K562 (cell line): ENCODE results near the gene APOL3. TPM values are rescaled to one million over a fixed set of nuclear protein-coding genes. Genes with fewer than 3 reads are reported as not detected.

Experiments used
- BRD9 ChIP-seq: fragments of 450-650 bp; IDR thresholded peaks from 2 replicates; pipeline ENCODE4 v1.6.1; 2018; ENCODE audit warnings: low read depth; ENCODE audit not compliant: partially characterized antibody
- CAMTA2 ChIP-seq: fragments of 250-450 bp; sonication (Bioruptor Pico); conservative IDR thresholded peaks from 2 replicates; pipeline ENCODE4 v1.5.1; 2022
- DACH1 ChIP-seq: fragments of 450-650 bp; IDR thresholded peaks from 2 replicates; pipeline ENCODE4 v1.6.1; 2018; ENCODE audit not compliant: partially characterized antibody
- GTF2F1 ChIP-seq: IDR thresholded peaks from 2 replicates; pipeline ENCODE4 v1.6.1; 2011; ENCODE audit warnings: low read depth, low read length, improper control_type of control experiment
- HDAC3 ChIP-seq: fragments of 450-650 bp; IDR thresholded peaks from 2 replicates; pipeline ENCODE4 v1.6.1; 2018; ENCODE audit warnings: borderline replicate concordance, mild to moderate bottlenecking, moderate library complexity; ENCODE audit not compliant: partially characterized antibody
- LCOR ChIP-seq: sonication (generic); formaldehyde crosslinking; IDR thresholded peaks from 2 replicates; pipeline ENCODE4 v1.8.0; 2022; ENCODE audit warnings: mild to moderate bottlenecking, missing genetic modification reagents
- MCM3 ChIP-seq: fragments of 450-650 bp; IDR thresholded peaks from 2 replicates; pipeline ENCODE4 v1.6.1; 2016
- PRPF4 ChIP-seq: fragments of 200-400 bp; formaldehyde crosslinking; IDR thresholded peaks from one replicate; pipeline ENCODE4 v1.6.1; 2017; ENCODE audit warnings: low read length, low read depth, mild to moderate bottlenecking; ENCODE audit not compliant: insufficient read depth, poor library complexity, severe bottlenecking
- SOX6 ChIP-seq: fragments of 450-650 bp; IDR thresholded peaks from 2 replicates; pipeline ENCODE4 v1.6.1; 2014; ENCODE audit warnings: mild to moderate bottlenecking
- TCF7L2 ChIP-seq: fragments of 150-350 bp; IDR thresholded peaks from 2 replicates; pipeline ENCODE4 v1.6.1; 2016; ENCODE audit warnings: low read depth, mild to moderate bottlenecking, low read length, moderate library complexity
- ZBTB17 ChIP-seq: fragments of 450-650 bp; formaldehyde crosslinking; IDR thresholded peaks from 2 replicates; pipeline ENCODE4 v1.4.0; 2020; ENCODE audit warnings: mild to moderate bottlenecking
- ZNF197 ChIP-seq: fragments of 200-800 bp; sonication (Bioruptor generic); IDR thresholded peaks from 2 replicates; pipeline ENCODE4 v1.6.1; 2016; ENCODE audit warnings: low read depth, missing genetic modification characterization, missing compliant biosample characterization
- ZNF778 ChIP-seq: fragments of 450-650 bp; formaldehyde crosslinking; IDR thresholded peaks from 2 replicates; pipeline ENCODE4 v1.4.0; 2020; ENCODE audit warnings: mild to moderate bottlenecking, moderate library complexity
- polyA plus RNA-seq, 8 experiments: library from polyadenylated mRNA; depleted of rRNA in 4 of 8; stranded (reverse) in 5 of 8; unstranded in 3 of 8; fragments of >200 nt; fragmentation: Nextera tagmentation in 2 of 8; fragmentation: Illumina TruSeq in 1 of 8; extraction: Ambion mirVana in 2 of 8; extraction: Trizol in 1 of 8; gene quantifications; 2 replicates each; pipeline versions ENCODE4 v1.2.1 to v1.2.3, GENCODE V29; 2011 to 2014; ENCODE audit warnings: inconsistent platforms in 1 of 8, missing spikeins in 1 of 8
- total RNA-seq, 7 experiments: library from RNA; depleted of rRNA in 6 of 7; stranded (reverse); fragments of >200 nt in 6 of 7; fragmentation: Illumina TruSeq in 2 of 7; extraction: Trizol in 2 of 7; gene quantifications; 2 replicates each; pipeline versions ENCODE4 v1.2.1 to v1.2.3, GENCODE V29; 2011 to 2021; ENCODE audit warnings: low replicate concordance in 1 of 7
- TF ChIP-seq, protein P1 (sequence below): fragments of 250-450 bp; sonication (Bioruptor Pico); IDR thresholded peaks from 2 replicates; pipeline ENCODE4 v1.4.0; 2020
- TF ChIP-seq, protein P2 (sequence below): fragments of 250-450 bp; sonication (Bioruptor Pico); IDR thresholded peaks from 2 replicates; pipeline ENCODE4 v1.8.0; 2021; ENCODE audit warnings: moderate library complexity, mild to moderate bottlenecking, inconsistent platforms
- TF ChIP-seq, protein P3 (sequence below): fragments of 450-650 bp; IDR thresholded peaks from 2 replicates; pipeline ENCODE4 v1.7.0; 2016; ENCODE audit warnings: borderline replicate concordance
- TF ChIP-seq, protein P4 (sequence below): sonication (generic); formaldehyde crosslinking; IDR thresholded peaks from 2 replicates; pipeline ENCODE4 v1.8.1; 2023; ENCODE audit warnings: mild to moderate bottlenecking, missing genetic modification reagents

Gene APOL3
- total and polyA plus RNA-seq, 9 of the 15 experiments (the other 6 are each of a cell fraction or from before 2014, with no cell fraction given) = 0.25 to 1.1 (median 0.56) TPM; not detected in 1

DNA sequence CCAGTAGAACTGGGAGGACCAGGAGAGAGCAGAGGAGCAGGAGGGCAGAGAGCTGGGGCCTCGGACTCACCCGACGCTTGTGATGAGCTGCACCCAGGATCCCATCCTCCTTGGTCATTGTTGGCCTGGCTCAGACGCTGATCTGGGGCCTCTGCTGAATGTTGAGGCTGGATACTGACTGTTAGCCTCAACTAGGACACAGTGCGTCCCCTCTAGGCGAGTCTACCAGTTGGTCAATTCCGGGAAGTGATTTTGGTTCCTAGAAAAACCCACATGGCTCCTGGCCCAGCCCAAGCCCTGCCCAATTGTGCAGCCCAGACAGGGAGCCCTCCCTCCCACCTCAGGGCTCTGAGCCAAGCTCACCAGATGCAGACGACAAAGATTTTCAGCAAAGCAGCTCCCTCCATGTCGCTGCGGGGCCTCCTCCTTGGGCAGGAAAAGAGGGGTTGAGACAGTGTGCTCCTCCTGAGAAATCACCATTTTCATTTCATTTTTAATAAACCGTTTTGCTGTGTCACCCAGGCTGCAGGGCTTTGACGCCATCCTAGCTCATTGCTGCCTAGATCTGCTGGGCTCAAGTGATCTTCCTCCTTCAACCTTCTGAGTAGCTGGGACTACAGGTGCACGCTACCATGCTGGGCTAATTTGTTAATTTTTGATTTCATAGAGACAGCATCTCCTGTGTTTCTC, 41.2 kb upstream of the APOL3 start, which contains the start of gene APOL4 (continued):
- TF ChIP-seq GTF2F1 (no peak), MCM3 (no peak), SOX6 (peak; percentile 70), LCOR (CRISPR knock-in tag) (peak; percentile 77; the same call in 1 of the 2 replicates), CAMTA2 (CRISPR knock-in tag) (no peak), ZNF778 (CRISPR knock-in tag) (no peak), ZNF197 (no peak), DACH1 (no peak), ZBTB17 (CRISPR knock-in tag) (no peak), BRD9 (peak; percentile 56), TCF7L2 (no peak), PRPF4 (no peak), HDAC3 (peak; percentile 27)
- TF ChIP-seq, protein P1, sequence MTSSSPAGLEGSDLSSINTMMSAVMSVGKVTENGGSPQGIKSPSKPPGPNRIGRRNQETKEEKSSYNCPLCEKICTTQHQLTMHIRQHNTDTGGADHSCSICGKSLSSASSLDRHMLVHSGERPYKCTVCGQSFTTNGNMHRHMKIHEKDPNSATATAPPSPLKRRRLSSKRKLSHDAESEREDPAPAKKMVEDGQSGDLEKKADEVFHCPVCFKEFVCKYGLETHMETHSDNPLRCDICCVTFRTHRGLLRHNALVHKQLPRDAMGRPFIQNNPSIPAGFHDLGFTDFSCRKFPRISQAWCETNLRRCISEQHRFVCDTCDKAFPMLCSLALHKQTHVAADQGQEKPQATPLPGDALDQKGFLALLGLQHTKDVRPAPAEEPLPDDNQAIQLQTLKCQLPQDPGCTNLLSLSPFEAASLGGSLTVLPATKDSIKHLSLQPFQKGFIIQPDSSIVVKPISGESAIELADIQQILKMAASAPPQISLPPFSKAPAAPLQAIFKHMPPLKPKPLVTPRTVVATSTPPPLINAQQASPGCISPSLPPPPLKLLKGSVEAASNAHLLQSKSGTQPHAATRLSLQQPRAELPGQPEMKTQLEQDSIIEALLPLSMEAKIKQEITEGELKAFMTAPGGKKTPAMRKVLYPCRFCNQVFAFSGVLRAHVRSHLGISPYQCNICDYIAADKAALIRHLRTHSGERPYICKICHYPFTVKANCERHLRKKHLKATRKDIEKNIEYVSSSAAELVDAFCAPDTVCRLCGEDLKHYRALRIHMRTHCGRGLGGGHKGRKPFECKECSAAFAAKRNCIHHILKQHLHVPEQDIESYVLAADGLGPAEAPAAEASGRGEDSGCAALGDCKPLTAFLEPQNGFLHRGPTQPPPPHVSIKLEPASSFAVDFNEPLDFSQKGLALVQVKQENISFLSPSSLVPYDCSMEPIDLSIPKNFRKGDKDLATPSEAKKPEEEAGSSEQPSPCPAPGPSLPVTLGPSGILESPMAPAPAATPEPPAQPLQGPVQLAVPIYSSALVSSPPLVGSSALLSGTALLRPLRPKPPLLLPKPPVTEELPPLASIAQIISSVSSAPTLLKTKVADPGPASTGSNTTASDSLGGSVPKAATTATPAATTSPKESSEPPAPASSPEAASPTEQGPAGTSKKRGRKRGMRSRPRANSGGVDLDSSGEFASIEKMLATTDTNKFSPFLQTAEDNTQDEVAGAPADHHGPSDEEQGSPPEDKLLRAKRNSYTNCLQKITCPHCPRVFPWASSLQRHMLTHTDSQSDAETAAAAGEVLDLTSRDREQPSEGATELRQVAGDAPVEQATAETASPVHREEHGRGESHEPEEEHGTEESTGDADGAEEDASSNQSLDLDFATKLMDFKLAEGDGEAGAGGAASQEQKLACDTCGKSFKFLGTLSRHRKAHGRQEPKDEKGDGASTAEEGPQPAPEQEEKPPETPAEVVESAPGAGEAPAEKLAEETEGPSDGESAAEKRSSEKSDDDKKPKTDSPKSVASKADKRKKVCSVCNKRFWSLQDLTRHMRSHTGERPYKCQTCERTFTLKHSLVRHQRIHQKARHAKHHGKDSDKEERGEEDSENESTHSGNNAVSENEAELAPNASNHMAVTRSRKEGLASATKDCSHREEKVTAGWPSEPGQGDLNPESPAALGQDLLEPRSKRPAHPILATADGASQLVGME (CRISPR knock-in tag) = no peak
- TF ChIP-seq, protein P2, sequence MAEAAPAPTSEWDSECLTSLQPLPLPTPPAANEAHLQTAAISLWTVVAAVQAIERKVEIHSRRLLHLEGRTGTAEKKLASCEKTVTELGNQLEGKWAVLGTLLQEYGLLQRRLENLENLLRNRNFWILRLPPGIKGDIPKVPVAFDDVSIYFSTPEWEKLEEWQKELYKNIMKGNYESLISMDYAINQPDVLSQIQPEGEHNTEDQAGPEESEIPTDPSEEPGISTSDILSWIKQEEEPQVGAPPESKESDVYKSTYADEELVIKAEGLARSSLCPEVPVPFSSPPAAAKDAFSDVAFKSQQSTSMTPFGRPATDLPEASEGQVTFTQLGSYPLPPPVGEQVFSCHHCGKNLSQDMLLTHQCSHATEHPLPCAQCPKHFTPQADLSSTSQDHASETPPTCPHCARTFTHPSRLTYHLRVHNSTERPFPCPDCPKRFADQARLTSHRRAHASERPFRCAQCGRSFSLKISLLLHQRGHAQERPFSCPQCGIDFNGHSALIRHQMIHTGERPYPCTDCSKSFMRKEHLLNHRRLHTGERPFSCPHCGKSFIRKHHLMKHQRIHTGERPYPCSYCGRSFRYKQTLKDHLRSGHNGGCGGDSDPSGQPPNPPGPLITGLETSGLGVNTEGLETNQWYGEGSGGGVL = no peak
- TF ChIP-seq, protein P3, sequence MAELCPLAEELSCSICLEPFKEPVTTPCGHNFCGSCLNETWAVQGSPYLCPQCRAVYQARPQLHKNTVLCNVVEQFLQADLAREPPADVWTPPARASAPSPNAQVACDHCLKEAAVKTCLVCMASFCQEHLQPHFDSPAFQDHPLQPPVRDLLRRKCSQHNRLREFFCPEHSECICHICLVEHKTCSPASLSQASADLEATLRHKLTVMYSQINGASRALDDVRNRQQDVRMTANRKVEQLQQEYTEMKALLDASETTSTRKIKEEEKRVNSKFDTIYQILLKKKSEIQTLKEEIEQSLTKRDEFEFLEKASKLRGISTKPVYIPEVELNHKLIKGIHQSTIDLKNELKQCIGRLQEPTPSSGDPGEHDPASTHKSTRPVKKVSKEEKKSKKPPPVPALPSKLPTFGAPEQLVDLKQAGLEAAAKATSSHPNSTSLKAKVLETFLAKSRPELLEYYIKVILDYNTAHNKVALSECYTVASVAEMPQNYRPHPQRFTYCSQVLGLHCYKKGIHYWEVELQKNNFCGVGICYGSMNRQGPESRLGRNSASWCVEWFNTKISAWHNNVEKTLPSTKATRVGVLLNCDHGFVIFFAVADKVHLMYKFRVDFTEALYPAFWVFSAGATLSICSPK = no peak
- TF ChIP-seq, protein P4, sequence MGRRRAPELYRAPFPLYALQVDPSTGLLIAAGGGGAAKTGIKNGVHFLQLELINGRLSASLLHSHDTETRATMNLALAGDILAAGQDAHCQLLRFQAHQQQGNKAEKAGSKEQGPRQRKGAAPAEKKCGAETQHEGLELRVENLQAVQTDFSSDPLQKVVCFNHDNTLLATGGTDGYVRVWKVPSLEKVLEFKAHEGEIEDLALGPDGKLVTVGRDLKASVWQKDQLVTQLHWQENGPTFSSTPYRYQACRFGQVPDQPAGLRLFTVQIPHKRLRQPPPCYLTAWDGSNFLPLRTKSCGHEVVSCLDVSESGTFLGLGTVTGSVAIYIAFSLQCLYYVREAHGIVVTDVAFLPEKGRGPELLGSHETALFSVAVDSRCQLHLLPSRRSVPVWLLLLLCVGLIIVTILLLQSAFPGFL = no peak
